ENCODE results near the gene WNT7B. TPM values are rescaled to one million over a fixed set of nuclear protein-coding genes. Genes with fewer than 3 reads are reported as not detected.

The WNT7B gene
- total RNA-seq, 1 experiment from 2014 or later, result 66.9 TPM

GRCh38 chr22:45961679-45962433 is 15.1 kb downstream of the WNT7B start:
- Histone ChIP-seq H3K27ac (no peak overlapping the region), H2AFZ (no peak overlapping the region), H4K20me1 (ENCODE audit: insufficient read depth) (peaks cover 95% of the 10 kb centered on the region), H3K4me1 (replicated peaks; ENCODE audit: insufficient read depth) (peaks cover 26% of the 10 kb centered on the region; the same call in 1 of the 2 replicates), H3K4me2 (no peak overlapping the region), H3K4me3 (no peak overlapping the region), H3K9me3 (ENCODE audit: insufficient read depth, low read depth) (no peaks in the 10 kb centered on the region), H3K27me3 (ENCODE audit: insufficient read depth, low read depth) (no peaks in the 10 kb centered on the region), H3K79me2 (ENCODE audit: low read depth) (peaks cover 97% of the 10 kb centered on the region), H3F3A (ENCODE audit: insufficient read depth, low read depth) (peaks cover 8% of the 10 kb centered on the region; the same call in 1 of the 2 replicates), H3K36me3 (ENCODE audit: low read depth) (0 out of 2 replicates have a peak, but pooled peaks cover 5% of the 10 kb centered on the region), H3K9me2 (ENCODE audit: insufficient read depth) (no peaks in the 10 kb centered on the region)
- TF ChIP-seq CTCF (conservative IDR thresholded peaks at IDR 0.05), result no peak
- no peak for TF ChIP-seq EZH2 (IDR thresholded peaks at IDR 0.05; ENCODE audit: low read depth)
- POLR2A ChIA-PET (ENCODE audit: unreplicated experiment), result interaction anchor here (0.6 kb wide), 2 partner anchors 43 to 273 kb away, joined by 3 to 7 read pairs; no protein-coding TSS in a partner anchor
- no TSS peak for BruUV-seq (replicated peaks)
- CTCF ChIA-PET, result no interaction called here
- peak in 1 of 2 experiments; percentile 77 for DNase-seq
- intact Hi-C loops (cut with micrococcal nuclease; ENCODE audit: unreplicated experiment), result loop anchor here (1.0 kb wide), 1 partner anchor 43 kb away; no protein-coding TSS in a partner anchor

GRCh38 chr22:45960477-45961386 is 16.2 kb downstream of the WNT7B start:
- Histone ChIP-seq H3K9me2 (ENCODE audit: insufficient read depth) (no peaks in the 10 kb centered on the region), H3K79me2 (ENCODE audit: low read depth) (peaks cover 96% of the 10 kb centered on the region), H3K27me3 (ENCODE audit: insufficient read depth, low read depth) (no peaks in the 10 kb centered on the region), H3F3A (ENCODE audit: insufficient read depth, low read depth) (peaks cover 8% of the 10 kb centered on the region; the same call in 1 of the 2 replicates), H3K4me3 (no peak overlapping the region), H3K27ac (no peak overlapping the region), H3K4me1 (replicated peaks; ENCODE audit: insufficient read depth) (peaks cover 26% of the 10 kb centered on the region; the same call in 1 of the 2 replicates), H3K4me2 (no peak overlapping the region), H4K20me1 (ENCODE audit: insufficient read depth) (peaks cover 95% of the 10 kb centered on the region), H3K9me3 (ENCODE audit: insufficient read depth, low read depth) (no peaks in the 10 kb centered on the region), H3K36me3 (ENCODE audit: low read depth) (0 out of 2 replicates have a peak, but pooled peaks cover 5% of the 10 kb centered on the region), H2AFZ (no peak overlapping the region)
- intact Hi-C loops (cut with micrococcal nuclease; ENCODE audit: unreplicated experiment), result no loop called here
- BruUV-seq (replicated peaks), result no TSS peak
- ChIA-PET POLR2A (ENCODE audit: unreplicated experiment) (interaction anchor here (0.6 kb wide), 1 partner anchor 53 kb away, joined by 3 read pairs; no protein-coding TSS in a partner anchor), CTCF (no interaction called here)
- peak; percentile 40 to 68 for DNase-seq
- TF ChIP-seq EZH2 (IDR thresholded peaks at IDR 0.05; ENCODE audit: low read depth) (no peak), CTCF (conservative IDR thresholded peaks at IDR 0.05) (no peak)

Data from PC-9 (cell line).